ENCODE results near the gene USP12. TPM values are rescaled to one million over a fixed set of nuclear protein-coding genes. Genes with fewer than 3 reads are reported as not detected.

The USP12 gene
- total RNA-seq, 1 donor from 2014 or later, result 21.4 TPM

DNA sequence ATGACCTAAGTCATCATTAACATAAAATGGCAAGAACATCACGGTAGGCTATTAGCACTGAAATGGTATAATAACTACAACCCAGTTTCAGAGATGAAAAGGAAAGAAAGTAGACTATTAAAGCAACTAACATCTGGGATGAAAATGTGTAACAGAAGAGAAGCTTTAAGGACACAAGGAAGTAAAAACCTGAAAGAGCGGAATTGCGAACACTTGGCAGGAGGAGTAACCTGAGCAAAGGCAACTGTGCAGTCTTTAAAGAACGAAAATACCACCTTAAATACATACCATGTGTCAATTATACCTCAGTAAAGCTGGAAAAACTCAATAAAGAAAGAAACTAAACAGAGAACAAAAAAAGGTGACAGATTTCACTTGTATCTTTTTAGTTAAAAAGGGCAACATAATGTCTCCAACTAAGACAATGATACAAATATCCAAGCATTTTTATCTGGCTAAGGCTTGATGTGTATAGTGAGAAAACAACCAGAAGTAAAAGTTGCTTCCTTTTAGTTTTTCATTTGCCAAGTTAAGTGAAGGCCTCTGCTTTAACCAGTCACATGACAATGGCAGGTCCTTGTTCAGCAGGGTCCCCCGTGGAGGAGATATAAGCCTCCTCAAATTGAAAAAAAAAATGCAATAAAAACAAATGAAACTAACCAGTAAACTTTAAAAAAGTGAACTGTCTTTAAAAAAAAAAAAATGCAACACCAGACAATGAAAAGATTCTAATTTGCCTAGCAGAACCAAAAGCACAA lies 11.6 kb downstream of the USP12 start:
- TF ChIP-seq, protein P1, sequence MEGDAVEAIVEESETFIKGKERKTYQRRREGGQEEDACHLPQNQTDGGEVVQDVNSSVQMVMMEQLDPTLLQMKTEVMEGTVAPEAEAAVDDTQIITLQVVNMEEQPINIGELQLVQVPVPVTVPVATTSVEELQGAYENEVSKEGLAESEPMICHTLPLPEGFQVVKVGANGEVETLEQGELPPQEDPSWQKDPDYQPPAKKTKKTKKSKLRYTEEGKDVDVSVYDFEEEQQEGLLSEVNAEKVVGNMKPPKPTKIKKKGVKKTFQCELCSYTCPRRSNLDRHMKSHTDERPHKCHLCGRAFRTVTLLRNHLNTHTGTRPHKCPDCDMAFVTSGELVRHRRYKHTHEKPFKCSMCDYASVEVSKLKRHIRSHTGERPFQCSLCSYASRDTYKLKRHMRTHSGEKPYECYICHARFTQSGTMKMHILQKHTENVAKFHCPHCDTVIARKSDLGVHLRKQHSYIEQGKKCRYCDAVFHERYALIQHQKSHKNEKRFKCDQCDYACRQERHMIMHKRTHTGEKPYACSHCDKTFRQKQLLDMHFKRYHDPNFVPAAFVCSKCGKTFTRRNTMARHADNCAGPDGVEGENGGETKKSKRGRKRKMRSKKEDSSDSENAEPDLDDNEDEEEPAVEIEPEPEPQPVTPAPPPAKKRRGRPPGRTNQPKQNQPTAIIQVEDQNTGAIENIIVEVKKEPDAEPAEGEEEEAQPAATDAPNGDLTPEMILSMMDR (conservative IDR thresholded peaks at IDR 0.05), result no peak
- peaks cover 5% of the 10 kb centered on the region for H3K4me1 Mint-ChIP-seq
- no peak for DNase-seq (ENCODE audit: low read depth, low spot score)
- no peaks in the 10 kb centered on the region for H3K27me3 Mint-ChIP-seq (ENCODE audit: low read depth)
- peaks cover 31% of the 10 kb centered on the region for H3K36me3 Mint-ChIP-seq (ENCODE audit: low read depth)
- peaks cover 17% of the 10 kb centered on the region for H3K9me3 Mint-ChIP-seq
- no peak overlapping the region for H3K4me3 Mint-ChIP-seq
- H3K27ac Mint-ChIP-seq (ENCODE audit: unreplicated experiment), result no peak overlapping the region

DNA sequence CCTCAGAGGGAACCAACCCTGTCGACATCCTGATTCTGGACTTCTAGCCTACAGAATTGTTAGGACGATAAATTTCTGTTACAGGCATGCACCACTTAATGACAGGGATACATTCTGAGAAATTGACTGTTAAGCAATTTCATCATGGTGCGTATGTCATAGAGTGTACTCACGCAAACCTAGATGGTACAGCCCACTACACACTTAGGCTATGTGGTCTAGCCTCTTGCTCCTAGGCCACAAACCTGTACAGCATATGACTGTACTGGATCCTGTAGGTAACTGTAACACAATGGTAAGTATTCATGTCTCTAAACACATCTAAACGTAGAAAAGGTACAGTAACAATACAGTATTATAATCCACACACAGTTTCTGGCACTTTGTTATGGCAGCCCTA lies 13.3 kb downstream of the USP12 start:
- TF ChIP-seq, protein P1 (conservative IDR thresholded peaks at IDR 0.05), result no peak
- Mint-ChIP-seq H3K27ac (ENCODE audit: unreplicated experiment) (no peak overlapping the region), H3K27me3 (ENCODE audit: low read depth) (no peaks in the 10 kb centered on the region), H3K9me3 (peaks cover 17% of the 10 kb centered on the region), H3K4me1 (peaks cover 11% of the 10 kb centered on the region), H3K4me3 (no peak overlapping the region), H3K36me3 (ENCODE audit: low read depth) (peaks cover 34% of the 10 kb centered on the region)
- no peak for DNase-seq (ENCODE audit: low read depth, low spot score)

- TF ChIP-seq, protein P1 (conservative IDR thresholded peaks at IDR 0.05), result no peak
- Mint-ChIP-seq H3K27me3 (ENCODE audit: low read depth) (no peaks in the 10 kb centered on the region), H3K4me1 (peaks cover 7% of the 10 kb centered on the region), H3K4me3 (no peak overlapping the region), H3K9me3 (peaks cover 10% of the 10 kb centered on the region), H3K36me3 (ENCODE audit: low read depth) (peaks cover 24% of the 10 kb centered on the region), H3K27ac (ENCODE audit: unreplicated experiment) (no peak overlapping the region)
- DNase-seq (ENCODE audit: low read depth, low spot score), result no peak
Observed at GRCh38 chr13:27151798-27152599, 19.6 kb downstream of the USP12 start.

DNA sequence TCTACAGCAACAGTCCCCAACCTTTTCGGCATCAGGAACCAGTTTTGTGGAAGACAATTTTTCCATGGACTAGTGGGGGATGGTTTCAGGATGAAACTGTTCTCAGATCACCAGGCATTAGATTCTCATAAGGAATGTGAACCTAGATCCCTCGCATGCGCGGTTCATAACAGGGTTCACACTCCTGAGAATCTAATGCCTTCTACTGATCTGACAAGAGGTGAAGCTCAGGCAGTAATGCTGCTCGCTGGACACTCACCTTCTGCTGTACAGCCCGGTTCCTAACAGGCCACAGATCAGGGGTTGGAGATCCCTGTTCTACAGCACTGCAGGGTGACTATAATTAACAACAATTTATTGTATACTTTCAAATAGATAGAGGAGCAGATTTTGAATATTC lies 21.9 kb downstream of the USP12 start:
- Mint-ChIP-seq H3K4me3 (no peak overlapping the region), H3K9me3 (peaks cover 3% of the 10 kb centered on the region), H3K36me3 (ENCODE audit: low read depth) (peaks cover 12% of the 10 kb centered on the region), H3K27me3 (ENCODE audit: low read depth) (no peaks in the 10 kb centered on the region), H3K27ac (ENCODE audit: unreplicated experiment) (no peak overlapping the region), H3K4me1 (peaks cover 11% of the 10 kb centered on the region)
- no peak for DNase-seq (ENCODE audit: low read depth, low spot score)
- TF ChIP-seq, protein P1 (conservative IDR thresholded peaks at IDR 0.05), result no peak

GRCh38 chr13:27148900-27149299 lies 22.7 kb downstream of the USP12 start:
- Mint-ChIP-seq H3K27me3 (ENCODE audit: low read depth) (no peaks in the 10 kb centered on the region), H3K4me3 (no peak overlapping the region), H3K4me1 (peaks cover 9% of the 10 kb centered on the region), H3K36me3 (ENCODE audit: low read depth) (peaks cover 12% of the 10 kb centered on the region), H3K27ac (ENCODE audit: unreplicated experiment) (no peak overlapping the region), H3K9me3 (peaks cover 3% of the 10 kb centered on the region)
- TF ChIP-seq, protein P1 (conservative IDR thresholded peaks at IDR 0.05), result no peak
- no peak for DNase-seq (ENCODE audit: low read depth, low spot score)

All from neural crest cell (in vitro differentiated cells).